GM18951 (cell line): ENCODE data around the gene CCL26.
A peak's percentile ranks its signal among the peaks of the same experiment; 100 is the strongest.
"Not testable (repeated sequence)": the region's sequence is repeated elsewhere in the genome, so short reads cannot be mapped to it uniquely, and the experiment has no call there.

Experiments
- POLR2A ChIP-seq: IDR thresholded peaks from 4 replicates; pipeline ENCODE4 v1.6.1; 2011; ENCODE audit warnings: mild to moderate bottlenecking; ENCODE audit not compliant: insufficient read length, insufficient read depth; ENCODE audit errors: extremely low read depth
- in situ Hi-C: fragments of 300-500 bp; cut with MboI; formaldehyde crosslinking; loops from one replicate; pipeline ENCODE4 v1.12.0; 2022; ENCODE audit warnings: low sequenced_read_pairs, mixed read lengths, inconsistent platforms; ENCODE audit not compliant: unreplicated experiment

CCL26 gene

GRCh38 chr7:75738975-75739795, 32.8 kb downstream of the CCL26 start:
- TF ChIP-seq POLR2A = peak; percentile 56
- in situ Hi-C loops = no loop called here

- TF ChIP-seq POLR2A = peak; percentile 25
- in situ Hi-C loops = no loop called here
Observed at GRCh38 chr7:75738604-75738974, 33.4 kb downstream of the CCL26 start, which contains the start of gene HIP1. HIP1 (minus strand) TSS chr7:75738941; CDS start chr7:75738920, 21 bp downstream.

GRCh38 chr7:75737856-75738603, 34.0 kb downstream of the CCL26 start:
- in situ Hi-C loops = no loop called here
- TF ChIP-seq POLR2A = no peak

GRCh38 chr7:75735581-75736350, 36.2 kb downstream of the CCL26 start:
- in situ Hi-C loops = no loop called here
- TF ChIP-seq POLR2A = no peak

GRCh38 chr7:75734586-75735458, 37.2 kb downstream of the CCL26 start:
- TF ChIP-seq POLR2A = no peak

GRCh38 chr7:75732764-75733630, 39.0 kb downstream of the CCL26 start:
- no peak for TF ChIP-seq POLR2A
- in situ Hi-C loops = no loop called here

More at GRCh38 chr7:75734586-75735458, 37.2 kb downstream of the CCL26 start:
- in situ Hi-C loops = no loop called here

- no peak for TF ChIP-seq POLR2A
- in situ Hi-C loops = no loop called here
Observed at GRCh38 chr7:75732016-75732521, 39.9 kb downstream of the CCL26 start.

GRCh38 chr7:75729851-75730274, 42.1 kb downstream of the CCL26 start:
- in situ Hi-C loops = no loop called here
- no peak for TF ChIP-seq POLR2A

- in situ Hi-C loops = no loop called here
- TF ChIP-seq POLR2A = no peak
Observed at GRCh38 chr7:75727881-75728593, 44.0 kb downstream of the CCL26 start.

GRCh38 chr7:75727351-75727750, 44.7 kb downstream of the CCL26 start:
- in situ Hi-C loops = not testable (repeated sequence)

GRCh38 chr7:75725306-75725705, 46.7 kb downstream of the CCL26 start:
- in situ Hi-C loops = no loop called here
- no peak for TF ChIP-seq POLR2A
